Measurements from ENCODE around the gene FAM78B. TPM values are rescaled to one million over a fixed set of nuclear protein-coding genes. Genes with fewer than 3 reads are reported as not detected.

Gene FAM78B
- total RNA-seq, 1 experiment from 2014 or later = 1.1 TPM

DNA sequence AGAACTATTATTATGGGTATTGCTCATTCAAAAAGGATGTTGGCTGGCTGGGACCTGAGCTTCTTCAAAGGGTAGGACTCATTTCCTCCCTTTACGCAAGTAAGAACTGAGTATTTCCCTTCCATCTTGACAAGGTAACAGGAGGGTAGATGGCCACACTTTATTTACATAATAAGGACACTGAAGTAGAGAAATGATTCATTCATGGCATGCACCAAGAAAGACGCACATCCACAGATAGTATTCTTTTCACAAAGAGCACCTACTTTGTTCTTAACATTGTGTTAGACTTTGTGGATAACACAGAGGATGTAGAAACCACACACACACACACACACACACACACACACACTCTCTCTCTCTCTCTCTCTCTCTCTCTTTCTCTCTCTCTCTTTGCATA, 82.9 kb downstream of the FAM78B start:
- BruUV-seq (replicated peaks) = no TSS peak
- TF ChIP-seq, protein P1, sequence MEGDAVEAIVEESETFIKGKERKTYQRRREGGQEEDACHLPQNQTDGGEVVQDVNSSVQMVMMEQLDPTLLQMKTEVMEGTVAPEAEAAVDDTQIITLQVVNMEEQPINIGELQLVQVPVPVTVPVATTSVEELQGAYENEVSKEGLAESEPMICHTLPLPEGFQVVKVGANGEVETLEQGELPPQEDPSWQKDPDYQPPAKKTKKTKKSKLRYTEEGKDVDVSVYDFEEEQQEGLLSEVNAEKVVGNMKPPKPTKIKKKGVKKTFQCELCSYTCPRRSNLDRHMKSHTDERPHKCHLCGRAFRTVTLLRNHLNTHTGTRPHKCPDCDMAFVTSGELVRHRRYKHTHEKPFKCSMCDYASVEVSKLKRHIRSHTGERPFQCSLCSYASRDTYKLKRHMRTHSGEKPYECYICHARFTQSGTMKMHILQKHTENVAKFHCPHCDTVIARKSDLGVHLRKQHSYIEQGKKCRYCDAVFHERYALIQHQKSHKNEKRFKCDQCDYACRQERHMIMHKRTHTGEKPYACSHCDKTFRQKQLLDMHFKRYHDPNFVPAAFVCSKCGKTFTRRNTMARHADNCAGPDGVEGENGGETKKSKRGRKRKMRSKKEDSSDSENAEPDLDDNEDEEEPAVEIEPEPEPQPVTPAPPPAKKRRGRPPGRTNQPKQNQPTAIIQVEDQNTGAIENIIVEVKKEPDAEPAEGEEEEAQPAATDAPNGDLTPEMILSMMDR (IDR thresholded peaks at IDR 0.05; ENCODE audit: unreplicated experiment) = no peak
- ChIA-PET CTCF (interaction anchor here (0.6 kb wide), 1 partner anchor 145 kb away, joined by 3 read pairs; no protein-coding TSS in a partner anchor), POLR2A (no interaction called here)
- Mint-ChIP-seq H3K27me3 (ENCODE audit: insufficient read depth, unreplicated experiment) (no peaks in the 10 kb centered on the region), H3K36me3 (ENCODE audit: insufficient read depth, unreplicated experiment) (no peaks in the 10 kb centered on the region), H3K27ac (ENCODE audit: low read depth, unreplicated experiment) (no peak overlapping the region), H3K4me3 (ENCODE audit: unreplicated experiment) (no peak overlapping the region), H3K9me3 (ENCODE audit: unreplicated experiment) (peaks cover 14% of the 10 kb centered on the region), H3K4me1 (ENCODE audit: insufficient read depth, unreplicated experiment) (no peaks in the 10 kb centered on the region)
- intact Hi-C loops (cut with micrococcal nuclease) = no loop called here
- no peak for DNase-seq (ENCODE audit: unreplicated experiment)

DNA sequence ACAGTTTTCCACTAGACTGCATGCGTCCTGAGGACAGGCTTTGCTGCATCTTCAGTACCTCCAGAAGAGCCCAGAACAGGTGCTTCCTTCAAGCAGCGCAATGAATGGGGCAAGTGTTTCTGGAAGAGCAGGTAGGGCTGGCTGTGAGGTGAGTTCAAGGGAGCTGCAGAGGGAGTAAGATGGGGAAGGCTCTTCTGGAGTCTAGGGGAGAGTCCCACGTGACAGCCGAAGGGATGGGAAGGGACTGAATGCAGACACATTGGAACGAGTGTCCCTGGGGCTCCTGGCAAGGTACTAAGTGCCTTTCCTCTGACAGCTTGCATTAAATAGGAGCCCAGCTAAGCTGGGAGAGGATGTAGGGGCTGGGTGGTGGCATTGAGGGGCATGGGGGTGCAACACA, 84.2 kb downstream of the FAM78B start:
- no peak for DNase-seq (ENCODE audit: unreplicated experiment)
- TF ChIP-seq, protein P1 (IDR thresholded peaks at IDR 0.05; ENCODE audit: unreplicated experiment) = no peak
- no peaks in the 10 kb centered on the region for H3K4me1 Mint-ChIP-seq (ENCODE audit: insufficient read depth, unreplicated experiment)
- intact Hi-C loops (cut with micrococcal nuclease) = no loop called here
- H3K4me3 Mint-ChIP-seq (ENCODE audit: unreplicated experiment) = no peak overlapping the region
- ChIA-PET CTCF (interaction anchor here (0.5 to 0.7 kb wide), 2 partner anchors 385 to 522 kb away, joined by 3 read pairs; no protein-coding TSS in a partner anchor), POLR2A (no interaction called here)
- no TSS peak for BruUV-seq (replicated peaks)
- H3K9me3 Mint-ChIP-seq (ENCODE audit: unreplicated experiment) = peaks cover 13% of the 10 kb centered on the region
- no peak overlapping the region for H3K27ac Mint-ChIP-seq (ENCODE audit: low read depth, unreplicated experiment)
- no peaks in the 10 kb centered on the region for H3K27me3 Mint-ChIP-seq (ENCODE audit: insufficient read depth, unreplicated experiment)
- H3K36me3 Mint-ChIP-seq (ENCODE audit: insufficient read depth, unreplicated experiment) = no peaks in the 10 kb centered on the region

DNA sequence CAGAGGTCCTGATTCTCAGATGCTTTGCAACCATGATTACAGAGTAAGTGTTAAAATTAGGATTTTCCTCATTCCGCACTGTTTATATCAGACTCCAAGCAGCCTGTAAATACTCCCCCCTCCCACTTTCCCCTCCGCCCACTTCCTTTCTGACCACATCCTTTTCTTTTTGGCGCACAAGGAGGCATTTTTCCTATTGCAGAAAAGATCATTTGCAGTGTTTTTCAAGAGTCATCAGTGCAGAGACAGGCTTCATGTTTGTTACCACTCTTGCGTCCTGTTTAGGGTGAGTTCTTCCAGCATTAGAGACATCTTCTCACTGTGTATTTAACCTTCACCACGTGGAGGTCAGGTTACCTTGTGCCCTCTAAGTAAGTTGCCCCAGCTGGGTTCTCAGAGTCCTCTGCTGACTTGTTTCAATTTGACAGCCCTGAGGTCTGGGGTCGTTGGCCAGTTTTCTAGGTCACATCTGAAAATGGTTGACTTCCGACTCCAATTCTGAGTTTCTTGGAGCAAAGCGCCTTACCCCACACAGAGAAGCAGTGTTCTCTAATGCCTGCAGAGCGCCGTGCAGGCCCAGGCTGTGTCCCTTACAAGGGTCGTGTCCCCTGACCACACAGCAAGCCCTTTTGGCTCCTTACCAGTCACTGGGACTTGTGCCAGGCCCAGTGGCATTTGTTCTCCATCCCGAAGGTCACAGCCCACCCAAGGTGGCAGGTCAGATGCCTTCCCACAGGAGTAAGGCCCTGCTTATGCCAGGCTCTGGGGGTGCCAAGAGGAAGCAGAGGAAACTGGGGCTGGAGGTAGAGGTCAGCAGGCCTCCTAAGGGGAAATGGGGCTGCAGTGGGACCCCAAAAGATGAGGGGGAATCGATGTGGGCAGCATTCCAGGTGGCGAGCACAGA, 85.6 kb downstream of the FAM78B start:
- CTCF ChIA-PET = interaction anchor here (0.6 kb wide), 1 partner anchor 81 kb away, joined by 3 read pairs; no protein-coding TSS in a partner anchor
- no peaks in the 10 kb centered on the region for H3K4me1 Mint-ChIP-seq (ENCODE audit: insufficient read depth, unreplicated experiment)
- intact Hi-C loops (cut with micrococcal nuclease) = no loop called here
- H3K27me3 Mint-ChIP-seq (ENCODE audit: insufficient read depth, unreplicated experiment) = no peaks in the 10 kb centered on the region
- H3K9me3 Mint-ChIP-seq (ENCODE audit: unreplicated experiment) = peaks cover 13% of the 10 kb centered on the region
- no peak overlapping the region for H3K27ac Mint-ChIP-seq (ENCODE audit: low read depth, unreplicated experiment)
- BruUV-seq (replicated peaks) = no TSS peak
- DNase-seq (ENCODE audit: unreplicated experiment) = no peak
- TF ChIP-seq, protein P1 (IDR thresholded peaks at IDR 0.05; ENCODE audit: unreplicated experiment) = no peak
- POLR2A ChIA-PET = no interaction called here
- no peaks in the 10 kb centered on the region for H3K36me3 Mint-ChIP-seq (ENCODE audit: insufficient read depth, unreplicated experiment)
- H3K4me3 Mint-ChIP-seq (ENCODE audit: unreplicated experiment) = no peak overlapping the region

DNA sequence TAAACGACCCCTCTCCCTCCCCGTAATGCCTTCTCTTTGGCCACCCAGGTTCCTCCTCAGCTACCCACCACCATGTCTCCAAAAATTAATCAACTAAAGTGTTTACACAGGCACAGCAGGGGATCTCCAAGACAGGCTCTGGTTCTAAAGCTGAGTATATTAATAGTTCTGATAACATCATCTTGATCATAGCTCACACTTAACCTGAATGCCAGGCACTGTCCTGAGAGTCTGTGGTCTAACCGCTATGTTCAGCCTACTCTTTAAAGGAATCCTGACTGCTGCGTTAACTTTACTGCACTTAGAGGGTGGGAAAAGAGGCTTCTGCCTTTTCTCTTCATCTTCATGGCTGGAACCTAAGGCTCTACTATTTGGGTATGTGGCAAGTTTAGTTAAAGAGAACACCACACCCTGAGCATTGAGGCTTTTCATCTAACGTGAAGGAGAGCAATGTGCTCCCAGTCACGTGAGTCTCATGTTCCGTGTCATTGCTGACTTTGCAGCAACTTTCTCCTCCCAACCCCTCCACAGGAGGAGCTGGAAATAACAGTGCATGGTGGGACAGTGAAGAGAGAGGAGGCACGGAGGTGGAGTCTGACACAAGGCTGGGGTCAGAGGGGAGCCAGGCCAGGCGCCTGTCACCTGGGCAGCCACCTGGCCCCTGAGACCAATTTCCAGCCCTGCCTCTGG, 86.4 kb downstream of the FAM78B start:
- Mint-ChIP-seq H3K27me3 (ENCODE audit: insufficient read depth, unreplicated experiment) (no peaks in the 10 kb centered on the region), H3K36me3 (ENCODE audit: insufficient read depth, unreplicated experiment) (no peaks in the 10 kb centered on the region), H3K27ac (ENCODE audit: low read depth, unreplicated experiment) (no peak overlapping the region), H3K4me3 (ENCODE audit: unreplicated experiment) (no peak overlapping the region), H3K9me3 (ENCODE audit: unreplicated experiment) (peaks cover 13% of the 10 kb centered on the region), H3K4me1 (ENCODE audit: insufficient read depth, unreplicated experiment) (no peaks in the 10 kb centered on the region)
- intact Hi-C loops (cut with micrococcal nuclease) = no loop called here
- DNase-seq (ENCODE audit: unreplicated experiment) = no peak
- CTCF ChIA-PET = interaction anchor here (0.6 to 1.0 kb wide), 2 partner anchors 81 to 152 kb away, joined by 3 read pairs; no protein-coding TSS in a partner anchor
- no TSS peak for BruUV-seq (replicated peaks)
- TF ChIP-seq, protein P1 (IDR thresholded peaks at IDR 0.05; ENCODE audit: unreplicated experiment) = no peak
- POLR2A ChIA-PET = no interaction called here
